Uterus (tissue), 4 donors: ENCODE results near the gene IPO4. TPM values are rescaled to one million over a fixed set of nuclear protein-coding genes. Genes with fewer than 3 reads are reported as not detected.

Experiments used
- DNase-seq, 2 donors: peaks; one replicate each; pipeline ENCODE4 v3.0.0-alpha.2; 2019 to 2020
- H3K27ac ChIP-seq, 2 donors: fragments of 200-600 bp; sonication (generic); 1 replicate in 1 of 2; 2 replicates in 1 of 2; pipeline ENCODE4 v1.5.1; 2016 to 2018
- H3K27me3 ChIP-seq, 2 donors: fragments of 200-600 bp; sonication (generic); one replicate each; pipeline ENCODE4 v1.5.1; 2018 to 2019; ENCODE audit warnings: control low read depth in 1 of 2
- H3K36me3 ChIP-seq, 2 donors: fragments of 200-600 bp; sonication (generic); one replicate each; pipeline ENCODE4 v1.5.1; 2019; ENCODE audit warnings: control low read depth in 1 of 2
- H3K4me1 ChIP-seq, 2 donors: fragments of 200-600 bp; sonication (generic); one replicate each; pipeline ENCODE4 v1.5.1; 2018 to 2019; ENCODE audit warnings: control low read depth in 1 of 2
- H3K4me3 ChIP-seq, 2 donors: fragments of 200-600 bp; sonication (generic); 1 replicate in 1 of 2; 2 replicates in 1 of 2; pipeline ENCODE4 v1.5.1; 2018 to 2019; ENCODE audit warnings: mild to moderate bottlenecking in 1 of 2
- H3K9me3 ChIP-seq, 2 donors: fragments of 200-600 bp; sonication (generic); one replicate each; pipeline ENCODE4 v1.5.1; 2019; ENCODE audit warnings: control low read depth in 1 of 2
- CTCF ChIP-seq, 4 experiments: fragments of 200-600 bp in 2 of 4; fragments of 450-650 bp in 2 of 4; sonication (generic) in 2 of 4; IDR thresholded peaks; one replicate each; pipeline ENCODE4 v1.5.1; 2016 to 2019; ENCODE audit warnings: antibody characterized with exemption in 4 of 4, mild to moderate bottlenecking in 2 of 4, moderate library complexity in 1 of 4
- POLR2A ChIP-seq, 2 donors: fragments of 450-650 bp; IDR thresholded peaks; one replicate each; pipeline ENCODE4 v1.6.1; 2016; ENCODE audit warnings: antibody characterized with exemption in 2 of 2, mild to moderate bottlenecking in 1 of 2, moderate library complexity in 1 of 2
- intact Hi-C: fragments of 100-400 bp; cut with DNase I; formaldehyde crosslinking; loops from one replicate; pipeline ENCODE4 v1.15.1; 2023; ENCODE audit warnings: low total_unique reads
- microRNA-seq: library from miRNA; unstranded; fragments of <30 nt; microRNA quantifications from one replicate; pipeline ENCODE4, GENCODE V29; 2016; ENCODE audit warnings: borderline microRNAs expressed, borderline replicate concordance
- small RNA-seq: library from RNA; depleted of rRNA; stranded (forward); fragments of <200 nt; gene quantifications from one replicate; pipeline ENCODE3, GENCODE V24; 2016
- total RNA-seq, 4 donors: library from RNA; depleted of rRNA in 3 of 4; stranded (reverse); fragments of >200 nt in 3 of 4; gene quantifications; one replicate each; pipeline versions ENCODE4 v1.1.0 to v1.2.4, GENCODE V29; 2014 to 2023
- donor health status: DM: yes; HTN: yes; CAD: no.

IPO4 gene
- total RNA-seq, 4 donors from 2014 or later: 3.1 to 33.7 (median 29.6) TPM

DNA sequence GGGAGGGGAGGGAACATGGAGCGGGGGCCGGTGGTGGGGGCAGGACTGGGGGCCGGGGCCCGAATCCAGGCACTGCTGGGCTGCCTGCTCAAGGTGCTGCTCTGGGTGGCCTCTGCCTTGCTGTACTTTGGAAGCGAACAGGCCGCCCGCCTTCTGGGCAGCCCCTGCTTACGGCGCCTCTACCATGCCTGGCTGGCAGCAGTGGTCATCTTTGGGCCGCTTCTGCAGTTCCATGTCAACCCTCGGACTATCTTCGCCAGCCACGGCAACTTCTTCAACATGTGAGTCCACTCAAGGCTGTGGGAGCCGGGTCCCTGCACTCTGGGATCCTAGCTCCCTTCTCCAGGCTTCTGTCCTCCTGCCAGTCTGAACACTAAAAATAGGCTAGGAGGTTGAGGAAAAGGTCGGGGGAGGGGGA is 57.1 kb downstream of the IPO4 start:
- intact Hi-C loops: no loop called here
- H3K27me3 ChIP-seq: no peaks in the 10 kb centered on the region
- H3K9me3 ChIP-seq: no peaks in the 10 kb centered on the region
- H3K4me3 ChIP-seq: no peak overlapping the region
- peak overlapping the region; percentile 30 for H3K27ac ChIP-seq
- peaks cover 0 to under 1% of the 10 kb centered on the region in 2 donors for H3K4me1 ChIP-seq
- H3K36me3 ChIP-seq: no peaks in the 10 kb centered on the region
- no peak for DNase-seq
- TF ChIP-seq POLR2A (IDR thresholded peaks at IDR 0.05): no peak
- no peak for TF ChIP-seq CTCF (IDR thresholded peaks at IDR 0.05)

GRCh38 chr14:24130717-24131548 is 57.7 kb downstream of the IPO4 start:
- DNase-seq: no peak
- Histone ChIP-seq H3K4me1 (no peaks in the 10 kb centered on the region), H3K4me3 (no peak overlapping the region), H3K9me3 (no peaks in the 10 kb centered on the region), H3K27ac (peak overlapping the region; percentile 30), H3K27me3 (no peaks in the 10 kb centered on the region), H3K36me3 (no peaks in the 10 kb centered on the region)
- intact Hi-C loops: no loop called here
- TF ChIP-seq POLR2A (IDR thresholded peaks at IDR 0.05): no peak

DNA sequence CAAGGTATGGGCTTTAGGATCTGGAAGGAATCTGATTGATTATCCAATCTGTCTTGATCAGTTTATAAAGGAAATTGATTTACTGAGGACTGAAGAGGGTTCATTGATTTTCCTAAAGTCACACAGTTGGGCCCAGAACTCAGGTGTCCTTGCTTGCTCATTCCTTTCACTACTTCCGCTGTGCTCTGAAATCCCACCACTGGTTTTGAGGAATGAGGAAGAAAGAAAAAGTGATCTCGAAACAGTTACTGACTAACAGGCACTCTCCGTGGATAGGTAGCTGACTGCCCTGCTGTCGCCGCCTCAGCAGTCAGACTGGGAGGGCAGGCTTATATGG is 58.3 kb downstream of the IPO4 start, which contains the start of gene FITM1:
Gene FITM1 (plus strand): TSS at position 280 of the 337 bp plus-strand sequence. CDS start 905 bp downstream, outside the sequence.
- DNase-seq: no peak
- Histone ChIP-seq H3K4me3 (no peak within 1 kb of the TSS), H3K27me3 (no peaks in the 10 kb centered on the region), H3K9me3 (no peaks in the 10 kb centered on the region), H3K27ac (peak within 1 kb of the TSS; percentile 30), H3K4me1 (no peaks in the 10 kb centered on the region), H3K36me3 (no peaks in the 10 kb centered on the region)
- TF ChIP-seq CTCF (IDR thresholded peaks at IDR 0.05): no peak
- TF ChIP-seq POLR2A (IDR thresholded peaks at IDR 0.05): no peak
- intact Hi-C loops: no loop called here

Small RNAs within 50 kb of the gene (microRNA-seq; reads per million reads assigned to microRNA genes)
- not detected for gene MIR7703

Small RNAs within 50 kb of the gene (small RNA-seq; reads per million reads assigned to genes)
- gene AL136295.4: not detected
- not detected for gene CHMP4A
- gene IPO4: not detected
- gene IRF9: not detected
- not detected for gene MDP1
- gene RNA5SP383: not detected

Other genes starting within 250 kb of the IPO4 start
- gene DHRS4, start 235.0 kb downstream of the IPO4 start, total RNA-seq: 10 to 100 TPM; 19.7 to 57.9 (median 28.6) TPM
- 10 to 100 TPM in 2 of 4 donors, 1 to 10 TPM in 1, under 1 TPM in 1; 0.88 to 17.2 (median 8.6) TPM for gene DHRS4L2, start 199.9 kb downstream of the IPO4 start, total RNA-seq
- under 1 TPM in 2 of 4 donors, not detected in 2; 0.21 to 0.48 TPM for gene CARMIL3, start 136.8 kb downstream of the IPO4 start, total RNA-seq
- under 1 TPM in 1 of 4 donors, not detected in 3; 0.76 TPM for gene CPNE6, start 117.3 kb downstream of the IPO4 start, total RNA-seq
- 10 to 100 TPM in 3 of 4 donors, not detected in 1; 13.1 to 19.4 (median 15.1) TPM for gene PCK2, start 94.5 kb downstream of the IPO4 start, total RNA-seq
- 10 to 100 TPM; 42.9 to 87.4 (median 57.8) TPM for gene DCAF11, start 74.0 kb downstream of the IPO4 start, total RNA-seq
- gene NRL, start 73.9 kb downstream of the IPO4 start, total RNA-seq: 1 to 10 TPM in 3 of 4 donors, not detected in 1; 1.2 to 1.8 (median 1.3) TPM
- 1 to 10 TPM in 2 of 4 donors, under 1 TPM in 1, not detected in 1; 0.48 to 2.4 (median 1.3) TPM for gene FITM1, start 58.2 kb downstream of the IPO4 start, total RNA-seq
- 100 to 1,000 TPM in 2 of 4 donors, 10 to 100 TPM in 2; 81.0 to 175 (median 131) TPM for gene PSME1, start 52.6 kb downstream of the IPO4 start, total RNA-seq
- gene EMC9, start 47.2 kb downstream of the IPO4 start, total RNA-seq: 10 to 100 TPM in 2 of 4 donors, 1 to 10 TPM in 1, not detected in 1; 6.2 to 21.2 (median 10.9) TPM
- gene PSME2, start 42.2 kb downstream of the IPO4 start, total RNA-seq: 100 to 1,000 TPM in 1 of 4 donors, 10 to 100 TPM in 3; 16.9 to 113 (median 25.7) TPM
- 100 to 1,000 TPM in 1 of 4 donors, 10 to 100 TPM in 3; 17.7 to 106 (median 57.9) TPM for gene RNF31, start 41.3 kb downstream of the IPO4 start, total RNA-seq
- 100 to 1,000 TPM in 1 of 4 donors, 10 to 100 TPM in 3; 33.2 to 205 (median 67.2) TPM for gene IRF9, start 27.6 kb downstream of the IPO4 start, total RNA-seq
- gene REC8, start 16.7 kb downstream of the IPO4 start, total RNA-seq: 10 to 100 TPM in 3 of 4 donors, 1 to 10 TPM in 1; 9.5 to 54.3 (median 42.1) TPM
- 10 to 100 TPM; 31.2 to 79.8 (median 52.4) TPM for gene TM9SF1, start 6.6 kb upstream of the IPO4 start, total RNA-seq
- under 1 TPM in 1 of 4 donors, not detected in 3; 0.98 TPM for gene TSSK4, start 16.9 kb upstream of the IPO4 start, total RNA-seq
- gene CHMP4A, start 24.7 kb upstream of the IPO4 start, total RNA-seq: 10 to 100 TPM in 3 of 4 donors, 1 to 10 TPM in 1; 6.8 to 53.3 (median 33.9) TPM
- gene MDP1, start 27.2 kb upstream of the IPO4 start, total RNA-seq: 100 to 1,000 TPM in 1 of 4 donors, 10 to 100 TPM in 2, 1 to 10 TPM in 1; 5.6 to 137 (median 24.2) TPM
- gene NEDD8, start 43.6 kb upstream of the IPO4 start, total RNA-seq: 1,000 to 10,000 TPM in 1 of 4 donors, 100 to 1,000 TPM in 2, 10 to 100 TPM in 1; 61.2 to 1,004 (median 192) TPM
- gene GMPR2, start 44.1 kb upstream of the IPO4 start, total RNA-seq: 10 to 100 TPM; 38.9 to 60.9 (median 48.8) TPM
- 100 to 1,000 TPM in 1 of 4 donors, 10 to 100 TPM in 3; 41.0 to 123 (median 66.8) TPM for gene TINF2, start 53.8 kb upstream of the IPO4 start, total RNA-seq
- 1 to 10 TPM in 2 of 4 donors, not detected in 2; 1.6 to 3.2 TPM for gene TGM1, start 74.4 kb upstream of the IPO4 start, total RNA-seq
- gene RABGGTA, start 82.8 kb upstream of the IPO4 start, total RNA-seq: 10 to 100 TPM in 3 of 4 donors, 1 to 10 TPM in 1; 9.2 to 67.9 (median 23.2) TPM
- gene DHRS1, start 111.0 kb upstream of the IPO4 start, total RNA-seq: 10 to 100 TPM; 17.0 to 52.4 (median 37.7) TPM
- 10 to 100 TPM in 3 of 4 donors, 1 to 10 TPM in 1; 5.0 to 23.5 (median 22.5) TPM for gene NOP9, start 111.0 kb upstream of the IPO4 start, total RNA-seq
- 10 to 100 TPM in 2 of 4 donors, 1 to 10 TPM in 2; 1.3 to 25.5 (median 14.1) TPM for gene CIDEB, start 119.2 kb upstream of the IPO4 start, total RNA-seq
- 1 to 10 TPM in 3 of 4 donors, not detected in 1; 1.0 to 7.1 (median 5.6) TPM for gene LTB4R2, start 121.3 kb upstream of the IPO4 start, total RNA-seq
- 10 to 100 TPM in 1 of 4 donors, 1 to 10 TPM in 3; 3.7 to 19.5 (median 5.6) TPM for gene LTB4R, start 122.7 kb upstream of the IPO4 start, total RNA-seq
- gene ADCY4, start 146.3 kb upstream of the IPO4 start, total RNA-seq: 100 to 1,000 TPM in 2 of 4 donors, 10 to 100 TPM in 2; 22.8 to 138 (median 86.1) TPM
- gene RIPK3, start 151.2 kb upstream of the IPO4 start, total RNA-seq: 100 to 1,000 TPM in 1 of 4 donors, 1 to 10 TPM in 2, under 1 TPM in 1; 0.29 to 123 (median 6.0) TPM
- 100 to 1,000 TPM in 1 of 4 donors, 10 to 100 TPM in 3; 25.6 to 187 (median 86.4) TPM for gene NFATC4, start 179.4 kb upstream of the IPO4 start, total RNA-seq
- 10 to 100 TPM in 3 of 4 donors, 1 to 10 TPM in 1; 4.9 to 51.1 (median 27.3) TPM for gene NYNRIN, start 210.2 kb upstream of the IPO4 start, total RNA-seq
- 1 to 10 TPM in 3 of 4 donors, not detected in 1; 1.3 to 3.3 (median 3.2) TPM for gene CBLN3, start 240.9 kb upstream of the IPO4 start, total RNA-seq
- gene KHNYN, start 241.1 kb upstream of the IPO4 start, total RNA-seq: 10 to 100 TPM; 16.5 to 88.6 (median 66.1) TPM